OCI-LY1 (cell line): Measurements from ENCODE around the gene CD96.

Source experiments
- H2AFZ ChIP-seq: fragments of 200-600 bp; sonication (generic), shearing (Covaris generic); 2 replicates; pipeline ENCODE4 v1.6.0; 2014; ENCODE audit warnings: antibody characterized with exemption, mild to moderate bottlenecking, low read length
- H3F3A ChIP-seq: fragments of 200-600 bp; sonication (generic), shearing (Covaris generic); 2 replicates; pipeline ENCODE4 v1.6.0; 2014; ENCODE audit warnings: mild to moderate bottlenecking, antibody characterized with exemption, low read length, moderate library complexity; ENCODE audit not compliant: insufficient read depth
- H3K27ac ChIP-seq: fragments of 200-600 bp; sonication (generic); 2 replicates; pipeline ENCODE4 v1.5.1; 2014; ENCODE audit warnings: low read length, mixed run types, mild to moderate bottlenecking, low read depth; ENCODE audit not compliant: poor library complexity, severe bottlenecking
- H3K27me3 ChIP-seq: fragments of 200-600 bp; sonication (generic); 2 replicates; pipeline ENCODE4 v1.6.0; 2014; ENCODE audit warnings: antibody characterized with exemption, mild to moderate bottlenecking, low read length, moderate library complexity; ENCODE audit not compliant: insufficient read depth
- H3K36me3 ChIP-seq: fragments of 200-600 bp; sonication (generic); 2 replicates; pipeline ENCODE4 v1.6.1; 2014; ENCODE audit warnings: mild to moderate bottlenecking, antibody characterized with exemption, low read length, moderate library complexity, mixed read lengths; ENCODE audit not compliant: insufficient read depth
- H3K4me1 ChIP-seq: fragments of 200-600 bp; sonication (generic); 2 replicates; pipeline ENCODE4 v1.5.1; 2014; ENCODE audit warnings: mild to moderate bottlenecking, low read length, moderate library complexity; ENCODE audit not compliant: insufficient read depth, severe bottlenecking
- H3K4me2 ChIP-seq: fragments of 200-600 bp; sonication (generic), shearing (Covaris generic); 2 replicates; pipeline ENCODE4 v1.6.1; 2014; ENCODE audit warnings: low read length
- H3K4me3 ChIP-seq: fragments of 200-600 bp; sonication (generic); 2 replicates; pipeline ENCODE4 v1.5.1; 2014; ENCODE audit warnings: low read length, low read depth, mild to moderate bottlenecking, mixed read lengths; ENCODE audit not compliant: poor library complexity, severe bottlenecking
- H3K79me2 ChIP-seq: fragments of 200-600 bp; shearing (Covaris generic); 2 replicates; pipeline ENCODE4 v1.6.1; 2016; ENCODE audit warnings: mixed run types, low read length, mixed read lengths; ENCODE audit not compliant: insufficient read depth
- H3K9ac ChIP-seq: fragments of 200-600 bp; sonication (generic), shearing (Covaris generic); 2 replicates; pipeline ENCODE4 v1.6.1; 2014; ENCODE audit warnings: mild to moderate bottlenecking, low read length, mixed read lengths
- H3K9me2 ChIP-seq: fragments of 200-600 bp; sonication (generic), shearing (Covaris generic); 2 replicates; pipeline ENCODE4 v1.6.1; 2014; ENCODE audit warnings: low read depth, mild to moderate bottlenecking, low read length, mixed read lengths
- H3K9me3 ChIP-seq: fragments of 200-600 bp; shearing (Covaris generic); 2 replicates; pipeline ENCODE4 v1.6.1; 2014; ENCODE audit warnings: low read length, mixed read lengths
- H4K20me1 ChIP-seq: fragments of 200-600 bp; sonication (generic), shearing (Covaris generic); 2 replicates; pipeline ENCODE4 v1.6.0; 2016; ENCODE audit warnings: mild to moderate bottlenecking, low read length; ENCODE audit not compliant: insufficient read depth
- EZH2 ChIP-seq: fragments of 200-600 bp; sonication (generic), shearing (Covaris generic); IDR thresholded peaks from 2 replicates; pipeline ENCODE4 v1.8.0; 2017; ENCODE audit warnings: borderline replicate concordance, mixed run types, mild to moderate bottlenecking, antibody characterized with exemption, low read length, moderate library complexity, mixed read lengths
- TF ChIP-seq, protein P1 (sequence below): fragments of 200-600 bp; sonication (generic), shearing (Covaris generic); IDR thresholded peaks from 2 replicates; pipeline ENCODE4 v1.5.1; 2017; ENCODE audit warnings: mild to moderate bottlenecking, antibody characterized with exemption, low read length, moderate library complexity, mixed read lengths

Gene CD96

DNA sequence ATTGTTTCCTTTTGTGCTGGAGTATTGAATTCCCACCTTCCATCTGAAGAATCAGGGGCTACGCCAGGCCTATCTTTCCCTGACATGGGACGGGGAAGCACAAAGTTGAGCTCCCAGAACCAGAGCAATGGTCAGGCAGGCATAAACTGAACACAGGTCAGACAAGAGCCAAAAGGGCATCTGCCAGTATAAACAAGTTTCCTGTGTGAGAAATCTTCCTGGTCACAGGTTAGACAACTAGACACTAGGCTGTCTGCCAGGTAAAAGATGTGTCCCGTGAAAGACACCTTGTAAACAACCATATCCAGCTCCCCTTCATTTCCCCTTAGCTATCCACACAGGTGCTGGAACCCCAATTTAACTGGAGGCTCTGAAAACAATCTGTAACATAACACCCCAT is 44.0 kb upstream of the CD96 start:
- H3K9me3 ChIP-seq = no peaks in the 10 kb centered on the region
- H3K4me3 ChIP-seq = no peak overlapping the region
- no peaks in the 10 kb centered on the region for H3K27me3 ChIP-seq
- no peak overlapping the region for H3K9ac ChIP-seq
- no peaks in the 10 kb centered on the region for H3K9me2 ChIP-seq
- no peaks in the 10 kb centered on the region for H3K79me2 ChIP-seq
- H2AFZ ChIP-seq = no peak overlapping the region
- TF ChIP-seq, protein P1, sequence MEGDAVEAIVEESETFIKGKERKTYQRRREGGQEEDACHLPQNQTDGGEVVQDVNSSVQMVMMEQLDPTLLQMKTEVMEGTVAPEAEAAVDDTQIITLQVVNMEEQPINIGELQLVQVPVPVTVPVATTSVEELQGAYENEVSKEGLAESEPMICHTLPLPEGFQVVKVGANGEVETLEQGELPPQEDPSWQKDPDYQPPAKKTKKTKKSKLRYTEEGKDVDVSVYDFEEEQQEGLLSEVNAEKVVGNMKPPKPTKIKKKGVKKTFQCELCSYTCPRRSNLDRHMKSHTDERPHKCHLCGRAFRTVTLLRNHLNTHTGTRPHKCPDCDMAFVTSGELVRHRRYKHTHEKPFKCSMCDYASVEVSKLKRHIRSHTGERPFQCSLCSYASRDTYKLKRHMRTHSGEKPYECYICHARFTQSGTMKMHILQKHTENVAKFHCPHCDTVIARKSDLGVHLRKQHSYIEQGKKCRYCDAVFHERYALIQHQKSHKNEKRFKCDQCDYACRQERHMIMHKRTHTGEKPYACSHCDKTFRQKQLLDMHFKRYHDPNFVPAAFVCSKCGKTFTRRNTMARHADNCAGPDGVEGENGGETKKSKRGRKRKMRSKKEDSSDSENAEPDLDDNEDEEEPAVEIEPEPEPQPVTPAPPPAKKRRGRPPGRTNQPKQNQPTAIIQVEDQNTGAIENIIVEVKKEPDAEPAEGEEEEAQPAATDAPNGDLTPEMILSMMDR = no peak
- TF ChIP-seq EZH2 = no peak
- no peaks in the 10 kb centered on the region for H4K20me1 ChIP-seq
- H3K4me2 ChIP-seq = no peak overlapping the region
- H3K4me1 ChIP-seq = no peaks in the 10 kb centered on the region
- H3K27ac ChIP-seq = no peak overlapping the region
- no peaks in the 10 kb centered on the region for H3K36me3 ChIP-seq
- no peaks in the 10 kb centered on the region for H3F3A ChIP-seq

DNA sequence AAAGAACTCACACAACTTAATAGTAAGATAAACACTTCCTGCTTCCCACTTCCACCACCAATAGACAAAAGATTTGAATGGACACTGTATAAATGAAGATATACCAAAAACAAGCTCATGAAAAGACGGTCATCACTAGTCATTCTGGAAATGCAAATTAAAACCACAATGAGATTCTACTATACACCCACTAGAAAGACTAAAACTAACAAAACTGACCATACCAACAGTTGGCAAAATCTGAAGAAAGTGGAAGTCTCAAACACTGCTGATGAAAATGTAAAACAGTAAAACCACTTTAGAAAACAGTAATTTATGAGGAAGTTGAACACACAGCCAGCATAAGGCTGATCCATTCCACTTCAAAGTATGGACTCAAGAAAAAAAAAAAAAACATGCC is 35.6 kb upstream of the CD96 start:
- Histone ChIP-seq H3K4me3 (no peak overlapping the region), H3K4me1 (no peaks in the 10 kb centered on the region), H3K79me2 (no peaks in the 10 kb centered on the region), H3K36me3 (no peaks in the 10 kb centered on the region), H4K20me1 (no peaks in the 10 kb centered on the region), H3K4me2 (no peak overlapping the region), H3K9me2 (no peaks in the 10 kb centered on the region), H3K9me3 (no peaks in the 10 kb centered on the region), H3K27me3 (no peaks in the 10 kb centered on the region), H3F3A (no peaks in the 10 kb centered on the region), H2AFZ (no peak overlapping the region), H3K27ac (no peak overlapping the region), H3K9ac (no peak overlapping the region)
- no peak for TF ChIP-seq EZH2
- TF ChIP-seq, protein P1 = no peak

DNA sequence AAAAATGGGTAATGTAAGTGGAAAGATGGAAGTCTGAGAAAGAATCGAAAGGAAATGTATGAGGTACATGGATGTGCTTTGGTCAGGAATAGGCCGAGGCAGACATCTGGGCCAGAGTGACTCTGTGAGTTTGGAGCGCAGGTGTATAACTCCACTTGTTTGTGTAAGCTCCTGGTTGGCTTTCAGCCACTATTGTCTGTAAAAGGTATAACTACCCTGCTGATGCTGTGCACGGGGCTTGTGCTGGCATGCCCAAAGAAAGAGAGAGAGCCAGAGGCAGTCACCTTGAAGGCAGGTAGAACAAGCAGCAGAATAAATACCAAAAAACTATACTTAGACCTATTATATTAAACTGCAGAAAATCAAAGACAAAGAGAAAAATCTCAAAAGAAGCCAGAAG is 32.7 kb upstream of the CD96 start:
- TF ChIP-seq EZH2 = no peak
- TF ChIP-seq, protein P1 = no peak
- Histone ChIP-seq H4K20me1 (no peaks in the 10 kb centered on the region), H3F3A (no peaks in the 10 kb centered on the region), H2AFZ (no peak overlapping the region), H3K4me1 (no peaks in the 10 kb centered on the region), H3K36me3 (no peaks in the 10 kb centered on the region), H3K4me3 (no peak overlapping the region), H3K9me2 (no peaks in the 10 kb centered on the region), H3K79me2 (no peaks in the 10 kb centered on the region), H3K9ac (no peak overlapping the region), H3K27me3 (no peaks in the 10 kb centered on the region), H3K4me2 (no peak overlapping the region), H3K9me3 (no peaks in the 10 kb centered on the region), H3K27ac (no peak overlapping the region)
